Esophagus muscularis mucosa (tissue), 4 donors: ENCODE measurements around the gene ALDH8A1. TPM values are rescaled to one million over a fixed set of nuclear protein-coding genes. Genes with fewer than 3 reads are reported as not detected.

Source experiments
- DNase-seq: peaks from one replicate; pipeline ENCODE4 v3.0.0-alpha.2; 2017; ENCODE audit errors: extremely low spot score
- H3K27ac ChIP-seq, 4 donors: fragments of 200-600 bp; sonication (generic); replicated peaks in 1 of 4; 1 replicate in 3 of 4; 2 replicates in 1 of 4; pipeline ENCODE4 v1.5.1; 2016 to 2019; ENCODE audit warnings: mild to moderate bottlenecking in 1 of 4
- H3K27me3 ChIP-seq, 4 donors: fragments of 200-600 bp; sonication (generic); one replicate each; pipeline versions ENCODE4 v1.5.1 to v1.6.0; 2016 to 2019
- H3K36me3 ChIP-seq, 4 donors: fragments of 200-600 bp; sonication (generic); one replicate each; pipeline ENCODE4 v1.5.1; 2016 to 2019
- H3K4me1 ChIP-seq, 4 donors: fragments of 200-600 bp; sonication (generic); one replicate each; pipeline ENCODE4 v1.5.1; 2016 to 2019
- H3K4me3 ChIP-seq, 4 donors: fragments of 200-600 bp; sonication (generic); 1 replicate in 2 of 4; 2 replicates in 2 of 4; pipeline ENCODE4 v1.5.1; 2016 to 2019; ENCODE audit warnings: mild to moderate bottlenecking in 4 of 4, moderate library complexity in 1 of 4
- H3K9me3 ChIP-seq, 4 donors: fragments of 200-600 bp; sonication (generic); 1 replicate in 3 of 4; 2 replicates in 1 of 4; pipeline ENCODE4 v1.5.1; 2016 to 2019
- CTCF ChIP-seq, 3 experiments: fragments of 200-600 bp in 2 of 3; fragments of 450-650 bp in 1 of 3; sonication (generic) in 2 of 3; IDR thresholded peaks; one replicate each; pipeline ENCODE4 v1.5.1; 2017 to 2019; ENCODE audit warnings: antibody characterized with exemption in 3 of 3, mild to moderate bottlenecking in 2 of 3, moderate library complexity in 1 of 3
- EP300 ChIP-seq: sonication (generic); formaldehyde crosslinking; IDR thresholded peaks from one replicate; pipeline ENCODE4 v1.6.1; 2017; ENCODE audit warnings: antibody characterized with exemption
- POLR2A ChIP-seq: fragments of 450-650 bp; IDR thresholded peaks from one replicate; pipeline ENCODE4 v1.6.1; 2017; ENCODE audit warnings: antibody characterized with exemption, moderate library complexity, mild to moderate bottlenecking, low read depth
- POLR2AphosphoS5 ChIP-seq, 2 donors: sonication (generic); formaldehyde crosslinking; IDR thresholded peaks; one replicate each; pipeline ENCODE4 v1.6.1; 2017; ENCODE audit warnings: antibody characterized with exemption in 2 of 2
- whole genome bisulfite sequencing: methylation state at CpG from one replicate; pipeline ENCODE4 v1.1.5; 2018; 5-methylcytosine and 5-hydroxymethylcytosine counted together
- intact Hi-C: fragments of 100-400 bp; cut with DNase I; formaldehyde crosslinking; loops from one replicate; pipeline ENCODE4 v1.15.1; 2023
- total RNA-seq, 4 donors: library from RNA; depleted of rRNA; stranded (reverse); fragments of >200 nt; gene quantifications; one replicate each; pipeline versions ENCODE4 v1.1.0 to v1.2.1, GENCODE V29; 2016

Gene ALDH8A1
- total RNA-seq, 4 donors from 2014 or later: 1.2 to 5.0 (median 2.0) TPM

- WGBS: 76% methylated on average over 4 of the region's 4 CpGs
- DNase-seq: no peak
- no peaks in the 10 kb centered on the region for H3K27me3 ChIP-seq
- intact Hi-C loops: no loop called here
- peaks cover 0 to 8% (median 6%) of the 10 kb centered on the region in 4 donors for H3K36me3 ChIP-seq
- TF ChIP-seq EP300 (no peak), POLR2AphosphoS5 (IDR thresholded peaks at IDR 0.05) (no peak), CTCF (IDR thresholded peaks at IDR 0.05) (no peak), POLR2A (no peak)
- H3K4me1 ChIP-seq: no peaks in the 10 kb centered on the region
- H3K9me3 ChIP-seq: peaks cover 0 to 7% (median 0%) of the 10 kb centered on the region in 4 donors
- no peak overlapping the region for H3K4me3 ChIP-seq
- H3K27ac ChIP-seq: no peak overlapping the region
Measured at GRCh38 chr6:134954272-134955000, 4.5 kb upstream of the ALDH8A1 start.

GRCh38 chr6:134951494-134952263, 1.8 kb upstream of the ALDH8A1 start:
- Histone ChIP-seq H3K4me1 (no peaks in the 10 kb centered on the region), H3K27ac (no peak overlapping the region), H3K27me3 (no peaks in the 10 kb centered on the region), H3K9me3 (no peaks in the 10 kb centered on the region), H3K36me3 (no peaks in the 10 kb centered on the region), H3K4me3 (no peak overlapping the region)
- 91% methylated on average over 13 of the region's 13 CpGs for WGBS
- intact Hi-C loops: no loop called here
- DNase-seq: no peak
- TF ChIP-seq EP300: no peak
- no peak for TF ChIP-seq POLR2A
- TF ChIP-seq CTCF (IDR thresholded peaks at IDR 0.05): no peak
- no peak for TF ChIP-seq POLR2AphosphoS5 (IDR thresholded peaks at IDR 0.05)

- Histone ChIP-seq H3K27me3 (no peaks in the 10 kb centered on the region), H3K27ac (no peak overlapping the region), H3K4me1 (no peaks in the 10 kb centered on the region), H3K36me3 (no peaks in the 10 kb centered on the region), H3K9me3 (no peaks in the 10 kb centered on the region), H3K4me3 (no peak overlapping the region)
- no peak for TF ChIP-seq EP300
- no peak for TF ChIP-seq CTCF (IDR thresholded peaks at IDR 0.05)
- no peak for TF ChIP-seq POLR2A
- TF ChIP-seq POLR2AphosphoS5 (IDR thresholded peaks at IDR 0.05): no peak
- WGBS: 68% methylated on average over 2 of the region's 2 CpGs
- no peak for DNase-seq
- intact Hi-C loops: no loop called here
Measured at GRCh38 chr6:134950482-134950881, 581 bp upstream of the ALDH8A1 start.

GRCh38 chr6:134948691-134949090, 1.2 kb downstream of the ALDH8A1 start:
- no peaks in the 10 kb centered on the region for H3K36me3 ChIP-seq
- no peaks in the 10 kb centered on the region for H3K9me3 ChIP-seq
- TF ChIP-seq CTCF (IDR thresholded peaks at IDR 0.05) (no peak), EP300 (no peak), POLR2A (no peak), POLR2AphosphoS5 (IDR thresholded peaks at IDR 0.05) (no peak)
- no peak overlapping the region for H3K4me3 ChIP-seq
- H3K4me1 ChIP-seq: no peaks in the 10 kb centered on the region
- 93% methylated on average over 1 of the region's 1 CpG for WGBS
- intact Hi-C loops: no loop called here
- no peak overlapping the region for H3K27ac ChIP-seq
- no peaks in the 10 kb centered on the region for H3K27me3 ChIP-seq
- DNase-seq: no peak
